ENCODE measurements around the gene FOXO6.

- no peak for TF ChIP-seq POLR2A (IDR thresholded peaks at IDR 0.05)
- no peak for TF ChIP-seq CTCF (IDR thresholded peaks at IDR 0.05)
Observed at GRCh38 chr1:41348394-41348793, 12.8 kb upstream of the FOXO6 start.

Measured in tibial nerve (tissue), 3 donors.